Esophagus muscularis mucosa (tissue), 3 donors: ENCODE measurements around the gene CAV3.

ENCODE experiments used
- POLR2A ChIP-seq: fragments of 450-650 bp; IDR thresholded peaks from one replicate; pipeline ENCODE4 v1.6.1; 2017; ENCODE audit warnings: antibody characterized with exemption, moderate library complexity, mild to moderate bottlenecking, low read depth
- POLR2AphosphoS5 ChIP-seq, 2 donors: sonication (generic); formaldehyde crosslinking; IDR thresholded peaks; one replicate each; pipeline ENCODE4 v1.6.1; 2017; ENCODE audit warnings: antibody characterized with exemption in 2 of 2
- TF ChIP-seq, protein P1 (sequence below), 3 experiments: fragments of 200-600 bp in 2 of 3; fragments of 450-650 bp in 1 of 3; sonication (generic) in 2 of 3; IDR thresholded peaks; one replicate each; pipeline ENCODE4 v1.5.1; 2017 to 2019; ENCODE audit warnings: antibody characterized with exemption in 3 of 3, mild to moderate bottlenecking in 2 of 3, moderate library complexity in 1 of 3

DNA sequence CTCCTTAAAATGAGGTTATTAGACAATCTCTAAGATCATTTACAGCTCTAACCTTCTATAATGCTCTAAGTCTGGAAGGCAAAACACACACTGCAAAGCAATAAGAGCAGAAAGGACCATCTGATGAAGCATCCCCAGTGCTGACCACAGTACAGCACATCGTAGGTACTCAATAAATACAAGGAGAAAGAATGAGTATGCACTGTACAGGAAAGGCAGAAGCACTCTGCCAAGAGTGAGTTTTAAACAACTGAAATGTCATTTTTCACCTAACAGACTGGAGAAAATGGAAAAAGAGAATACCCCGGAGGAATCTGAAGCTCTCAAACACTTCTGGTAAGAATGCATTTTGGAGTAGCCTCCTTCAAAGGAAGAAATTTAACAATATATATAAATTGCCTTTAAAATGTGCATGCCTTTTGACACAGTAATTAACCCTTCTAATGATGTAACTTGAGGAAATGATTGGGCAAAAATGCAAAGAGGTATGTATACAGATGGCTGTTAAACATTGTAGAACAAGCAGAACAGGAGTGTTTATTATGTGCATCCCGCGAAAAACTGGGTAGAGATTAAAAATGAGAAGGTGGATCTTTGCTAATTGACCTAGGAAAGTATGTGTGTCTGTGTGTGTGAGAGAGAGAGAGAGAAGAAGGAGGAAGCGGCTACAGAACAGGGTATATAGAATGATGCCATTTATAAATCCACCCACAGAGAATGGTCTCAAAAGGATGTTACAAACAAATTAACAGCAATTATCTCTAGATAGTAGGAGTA is 43.8 kb downstream of the CAV3 start:
- no peak for TF ChIP-seq POLR2A
- TF ChIP-seq, protein P1, sequence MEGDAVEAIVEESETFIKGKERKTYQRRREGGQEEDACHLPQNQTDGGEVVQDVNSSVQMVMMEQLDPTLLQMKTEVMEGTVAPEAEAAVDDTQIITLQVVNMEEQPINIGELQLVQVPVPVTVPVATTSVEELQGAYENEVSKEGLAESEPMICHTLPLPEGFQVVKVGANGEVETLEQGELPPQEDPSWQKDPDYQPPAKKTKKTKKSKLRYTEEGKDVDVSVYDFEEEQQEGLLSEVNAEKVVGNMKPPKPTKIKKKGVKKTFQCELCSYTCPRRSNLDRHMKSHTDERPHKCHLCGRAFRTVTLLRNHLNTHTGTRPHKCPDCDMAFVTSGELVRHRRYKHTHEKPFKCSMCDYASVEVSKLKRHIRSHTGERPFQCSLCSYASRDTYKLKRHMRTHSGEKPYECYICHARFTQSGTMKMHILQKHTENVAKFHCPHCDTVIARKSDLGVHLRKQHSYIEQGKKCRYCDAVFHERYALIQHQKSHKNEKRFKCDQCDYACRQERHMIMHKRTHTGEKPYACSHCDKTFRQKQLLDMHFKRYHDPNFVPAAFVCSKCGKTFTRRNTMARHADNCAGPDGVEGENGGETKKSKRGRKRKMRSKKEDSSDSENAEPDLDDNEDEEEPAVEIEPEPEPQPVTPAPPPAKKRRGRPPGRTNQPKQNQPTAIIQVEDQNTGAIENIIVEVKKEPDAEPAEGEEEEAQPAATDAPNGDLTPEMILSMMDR (IDR thresholded peaks at IDR 0.05), result no peak
- no peak for TF ChIP-seq POLR2AphosphoS5 (IDR thresholded peaks at IDR 0.05)
